GM21723 (cell line): Measurements from ENCODE around the gene TECR.
"Not testable (repeated sequence)": the region's sequence is repeated elsewhere in the genome, so short reads cannot be mapped to it uniquely, and the experiment has no call there.

ENCODE experiments used
- ATAC-seq: cut with Tn5 transposase; IDR thresholded peaks from one replicate; pipeline ENCODE4 v1.9.1; 2021; ENCODE audit warnings: mild to moderate bottlenecking, moderate library complexity; ENCODE audit not compliant: unreplicated experiment

The TECR gene

GRCh38 chr19:14529254-14530004 lies at the start of gene TECR:
Gene TECR (plus strand): TSS chr19:14529594. CDS start chr19:14529697, 103 bp downstream.
- ATAC-seq, result peak; percentile 94

GRCh38 chr19:14479975-14480699 lies 49.3 kb upstream of the TECR start:
- no peak for ATAC-seq

DNA sequence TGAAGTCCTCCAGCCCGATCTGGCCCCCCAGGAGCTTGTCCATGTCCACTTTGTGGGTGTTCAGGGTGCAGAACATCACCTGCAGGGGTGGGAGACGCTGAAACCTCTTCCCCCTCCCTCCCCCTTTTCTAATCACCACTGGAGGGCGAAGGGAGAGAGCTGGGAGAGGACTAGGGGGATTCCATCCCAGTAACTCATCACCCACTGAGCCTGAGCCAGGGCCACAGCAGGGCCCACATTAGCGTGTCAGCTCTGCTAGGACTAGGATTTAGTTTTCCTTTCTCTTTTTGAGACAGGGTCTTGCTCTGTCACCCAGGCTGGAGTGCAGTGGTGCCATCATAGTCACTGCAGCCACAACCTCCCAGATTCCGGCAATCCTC lies 48.7 kb upstream of the TECR start:
- ATAC-seq, result no peak

- ATAC-seq, result no peak
Measured at GRCh38 chr19:14482172-14482941, 47.0 kb upstream of the TECR start.

GRCh38 chr19:14487370-14488125 lies 41.8 kb upstream of the TECR start:
- no peak for ATAC-seq

GRCh38 chr19:14492756-14493337 lies 36.5 kb upstream of the TECR start:
- ATAC-seq, result no peak

GRCh38 chr19:14494411-14494810 lies 35.0 kb upstream of the TECR start:
- ATAC-seq, result no peak

- no peak for ATAC-seq
Measured at GRCh38 chr19:14494910-14495671, 34.3 kb upstream of the TECR start.

DNA sequence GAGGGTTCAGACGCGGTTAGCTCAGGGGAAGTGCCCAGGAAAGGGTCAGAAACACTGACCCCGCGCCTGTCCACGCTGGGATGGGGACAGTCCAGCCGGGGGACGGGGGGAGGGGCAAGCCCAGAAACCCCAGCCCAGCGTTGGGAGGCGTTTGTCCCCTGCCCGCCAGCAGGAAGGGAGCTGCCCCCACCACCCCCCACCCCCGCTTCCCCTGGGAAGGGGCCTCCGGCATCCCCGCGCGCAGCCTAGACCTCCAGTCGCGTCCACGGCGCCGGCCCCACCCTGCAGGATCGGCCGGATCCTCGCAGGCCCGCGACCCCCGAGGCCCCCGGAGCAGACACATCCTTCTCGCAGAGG lies 33.7 kb upstream of the TECR start:
- no peak for ATAC-seq

DNA sequence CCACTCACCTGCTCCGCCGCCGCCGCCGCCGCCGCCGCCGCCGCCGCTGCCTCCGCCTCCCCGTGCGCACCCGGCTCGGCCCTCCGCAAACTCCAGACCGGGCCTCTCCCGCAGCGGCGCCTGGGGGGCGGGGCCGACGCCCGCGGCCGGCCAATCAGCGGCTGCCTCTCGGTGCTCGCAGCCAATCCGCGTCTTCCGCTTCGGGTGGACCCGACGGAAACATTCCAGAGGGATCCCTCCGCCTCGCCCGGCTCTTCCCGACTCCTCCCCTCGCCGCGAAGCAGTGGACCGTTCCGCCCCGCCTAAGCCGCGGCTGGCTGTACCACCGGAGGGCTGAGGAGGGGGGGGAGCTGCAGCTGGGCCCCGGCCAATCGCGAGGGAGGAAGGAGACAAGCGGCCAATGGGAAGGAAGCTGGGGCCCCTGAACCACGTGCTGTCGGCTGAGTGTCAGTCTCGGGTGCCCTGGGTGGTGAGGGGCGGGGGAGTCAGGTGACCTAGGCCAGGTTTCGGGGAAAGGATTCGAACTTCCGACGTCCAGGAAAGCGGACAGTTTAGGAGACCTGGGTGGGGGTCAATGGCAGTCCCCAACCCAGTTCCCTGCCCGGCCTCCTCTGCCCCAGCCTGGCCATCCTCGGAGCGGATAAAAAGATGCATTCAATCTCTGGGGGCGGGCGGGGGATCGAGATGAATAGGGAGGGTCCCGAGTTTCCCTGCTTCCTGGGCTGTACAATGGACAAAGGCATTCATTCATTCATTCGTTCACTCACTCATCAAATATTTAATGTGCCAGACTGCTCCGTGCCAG lies 33.2 kb upstream of the TECR start, which contains the start of gene GIPC1:
GIPC1 (minus strand) TSS at position 99 of the 805 bp plus-strand sequence. CDS start 13,151 bp downstream, outside the sequence.
- peak; percentile 80 for ATAC-seq

- ATAC-seq, result no peak
Measured at GRCh38 chr19:14496834-14497227, 32.6 kb upstream of the TECR start.

DNA sequence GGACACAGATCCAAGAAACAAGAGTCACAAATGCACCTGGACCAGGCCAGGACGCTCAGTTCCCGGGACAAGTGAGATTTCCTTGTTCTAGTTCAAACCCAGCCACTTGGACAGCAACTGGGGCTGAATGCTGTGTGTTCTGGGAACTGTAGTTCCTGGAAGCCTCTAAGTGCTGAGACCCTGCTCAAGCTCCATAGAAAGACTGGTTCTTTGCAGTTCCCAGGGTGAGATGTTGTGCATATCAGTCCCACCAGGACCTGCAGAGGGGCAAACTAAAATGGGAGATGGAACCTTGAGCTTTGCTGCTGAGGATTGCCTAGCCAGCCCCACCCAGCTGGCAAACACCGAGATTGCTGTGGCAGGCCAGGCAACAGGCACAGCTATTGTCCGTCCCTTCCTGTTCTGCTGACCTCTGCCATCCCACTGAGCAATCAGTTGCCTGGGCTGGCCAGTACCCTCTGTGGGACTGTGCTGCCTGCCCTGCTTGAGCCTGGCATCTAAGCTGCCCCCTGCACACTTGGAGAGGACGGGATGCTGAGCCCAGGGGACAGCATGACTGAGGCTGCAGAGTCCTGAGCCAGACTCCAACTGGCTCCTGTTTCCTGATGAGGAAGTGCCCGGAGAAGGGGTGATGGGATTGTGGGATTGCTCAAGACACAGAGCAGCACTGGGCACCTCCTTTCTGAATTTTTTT lies 32.0 kb upstream of the TECR start:
- ATAC-seq, result no peak

GRCh38 chr19:14502334-14503092 lies 26.9 kb upstream of the TECR start:
- ATAC-seq, result no peak

DNA sequence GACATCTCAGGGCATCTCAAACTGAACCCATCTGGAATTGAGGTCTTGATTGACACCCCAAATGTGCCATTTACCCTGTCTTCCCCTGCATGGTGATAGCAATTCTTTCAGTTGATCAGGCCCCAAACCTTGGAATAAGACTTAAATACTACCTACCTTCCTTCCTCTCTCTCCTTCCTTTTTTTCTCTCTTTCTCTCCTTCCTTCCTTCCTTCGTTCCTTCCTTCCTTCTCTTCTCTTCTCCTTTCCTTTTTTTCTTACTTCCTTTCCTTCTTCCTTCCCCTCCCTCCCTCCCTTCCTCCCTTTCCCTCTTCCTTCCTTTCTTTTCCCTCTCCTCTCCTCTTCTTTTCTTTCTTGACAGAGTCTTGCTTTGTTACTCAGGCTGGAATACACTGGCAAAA lies 26.1 kb upstream of the TECR start:
- ATAC-seq, result no peak

DNA sequence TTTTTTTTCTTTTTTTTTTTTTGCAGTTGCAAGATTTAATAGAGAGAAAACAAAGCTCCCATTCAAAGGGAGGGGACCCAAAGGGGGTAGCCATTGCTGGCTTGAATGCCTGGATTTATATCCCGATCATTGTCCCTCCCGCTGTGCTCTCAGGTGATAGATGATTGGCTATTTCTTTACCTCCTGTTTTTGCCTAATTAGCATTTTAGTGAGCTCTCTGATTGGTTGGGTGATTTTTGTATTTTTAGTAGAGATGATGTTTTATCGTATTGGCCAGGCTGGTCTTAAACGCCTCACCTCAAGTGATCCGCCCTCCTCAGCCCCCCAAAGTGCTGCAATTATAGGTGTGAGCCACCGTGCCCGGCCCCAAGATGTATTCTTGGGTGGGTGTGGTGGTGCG lies 24.8 kb upstream of the TECR start:
- ATAC-seq, result not testable (repeated sequence)

- ATAC-seq, result no peak
Measured at GRCh38 chr19:14505488-14506239, 23.7 kb upstream of the TECR start.
